Measurements from ENCODE around the gene GGTA1.
"Not testable (repeated sequence)": the region's sequence is repeated elsewhere in the genome, so short reads cannot be mapped to it uniquely, and the experiment has no call there.

Gene GGTA1

GRCh38 chr9:121499427-121500164 is at the start of gene GGTA1:
Gene GGTA1 (minus strand): TSS chr9:121499844. CDS start chr9:121467922, 31,922 bp downstream.
- peak within 1 kb of the TSS; percentile 83 to 85 for H3K4me3 Mint-ChIP-seq
- H3K27ac Mint-ChIP-seq, result peak within 1 kb of the TSS; percentile 54 to 80
- H3K4me1 Mint-ChIP-seq, result peaks cover 31% of the 10 kb centered on the region
- peaks cover 10 to 11% of the 10 kb centered on the region in 2 donors for H3K9me3 Mint-ChIP-seq
- peaks cover 85% of the 10 kb centered on the region for H3K27me3 Mint-ChIP-seq
- DNase-seq, result peak; percentile 20 to 26
- peak; percentile 62 for ATAC-seq

GRCh38 chr9:121548666-121549065 is 49.0 kb upstream of the GGTA1 start:
- no peak overlapping the region for H3K27ac Mint-ChIP-seq
- H3K27me3 Mint-ChIP-seq, result peaks cover 41% of the 10 kb centered on the region
- no peak for ATAC-seq

GRCh38 chr9:121545875-121546423 is 46.3 kb upstream of the GGTA1 start:
- H3K27me3 Mint-ChIP-seq, result peaks cover 41% of the 10 kb centered on the region
- ATAC-seq, result peak; percentile 88
- peaks cover 5% of the 10 kb centered on the region for H3K4me1 Mint-ChIP-seq
- no peak overlapping the region for H3K27ac Mint-ChIP-seq
- DNase-seq, result peak; percentile 69 to 77
- no peaks in the 10 kb centered on the region for H3K9me3 Mint-ChIP-seq
- H3K4me3 Mint-ChIP-seq, result no peak overlapping the region

More at GRCh38 chr9:121548666-121549065, 49.0 kb upstream of the GGTA1 start:
- no peaks in the 10 kb centered on the region for H3K9me3 Mint-ChIP-seq
- no peak for DNase-seq
- peaks cover 14% of the 10 kb centered on the region for H3K4me1 Mint-ChIP-seq
- H3K4me3 Mint-ChIP-seq, result no peak overlapping the region

- no peak overlapping the region for H3K27ac Mint-ChIP-seq
- DNase-seq (no peak), ATAC-seq (no peak)
- H3K4me1 Mint-ChIP-seq, result no peaks in the 10 kb centered on the region
- H3K27me3 Mint-ChIP-seq, result peaks cover 41% of the 10 kb centered on the region
- no peaks in the 10 kb centered on the region for H3K9me3 Mint-ChIP-seq
- no peak overlapping the region for H3K4me3 Mint-ChIP-seq
These were observed 45.7 kb upstream of the GGTA1 start for GRCh38 chr9:121545150-121545874.

- Mint-ChIP-seq H3K4me3 (no peak overlapping the region), H3K27ac (no peak overlapping the region), H3K4me1 (no peaks in the 10 kb centered on the region), H3K9me3 (no peaks in the 10 kb centered on the region), H3K27me3 (peaks cover 27% of the 10 kb centered on the region)
- no peak for DNase-seq
- no peak for ATAC-seq
These were observed 42.4 kb upstream of the GGTA1 start for GRCh38 chr9:121542025-121542424.

GRCh38 chr9:121541256-121541655 is 41.6 kb upstream of the GGTA1 start:
- no peaks in the 10 kb centered on the region for H3K4me1 Mint-ChIP-seq
- H3K27ac Mint-ChIP-seq, result no peak overlapping the region
- H3K27me3 Mint-ChIP-seq, result peaks cover 19% of the 10 kb centered on the region
- H3K4me3 Mint-ChIP-seq, result no peak overlapping the region
- no peaks in the 10 kb centered on the region for H3K9me3 Mint-ChIP-seq
- ATAC-seq (no peak), DNase-seq (no peak)

GRCh38 chr9:121538221-121538620 is 38.6 kb upstream of the GGTA1 start:
- DNase-seq (no peak), ATAC-seq (no peak)
- H3K4me1 Mint-ChIP-seq, result no peaks in the 10 kb centered on the region
- peaks cover 6% of the 10 kb centered on the region for H3K27me3 Mint-ChIP-seq
- H3K27ac Mint-ChIP-seq, result peak overlapping the region in 1 of 2 donors; percentile 69
- H3K9me3 Mint-ChIP-seq, result no peaks in the 10 kb centered on the region
- no peak overlapping the region for H3K4me3 Mint-ChIP-seq

GRCh38 chr9:121537283-121537682 is 37.6 kb upstream of the GGTA1 start:
- peaks cover 6% of the 10 kb centered on the region for H3K27me3 Mint-ChIP-seq
- no peak overlapping the region for H3K27ac Mint-ChIP-seq
- no peaks in the 10 kb centered on the region for H3K4me1 Mint-ChIP-seq
- ATAC-seq (no peak), DNase-seq (no peak)
- H3K4me3 Mint-ChIP-seq, result no peak overlapping the region
- H3K9me3 Mint-ChIP-seq, result no peaks in the 10 kb centered on the region

GRCh38 chr9:121532881-121533280 is 33.2 kb upstream of the GGTA1 start:
- Mint-ChIP-seq H3K27ac (no peak overlapping the region), H3K4me3 (no peak overlapping the region), H3K4me1 (no peaks in the 10 kb centered on the region), H3K27me3 (peaks cover 10% of the 10 kb centered on the region), H3K9me3 (no peaks in the 10 kb centered on the region)
- no peak for ATAC-seq
- no peak for DNase-seq

GRCh38 chr9:121529237-121529987 is 29.8 kb upstream of the GGTA1 start:
- H3K4me1 Mint-ChIP-seq, result no peaks in the 10 kb centered on the region
- H3K9me3 Mint-ChIP-seq, result no peaks in the 10 kb centered on the region
- ATAC-seq, result no peak
- no peak overlapping the region for H3K4me3 Mint-ChIP-seq
- H3K27me3 Mint-ChIP-seq, result peaks cover 18% of the 10 kb centered on the region
- H3K27ac Mint-ChIP-seq, result peak overlapping the region in 1 of 2 donors; percentile 40
- no peak for DNase-seq

- Mint-ChIP-seq H3K27me3 (peaks cover 18% of the 10 kb centered on the region), H3K9me3 (no peaks in the 10 kb centered on the region), H3K4me1 (no peaks in the 10 kb centered on the region), H3K4me3 (no peak overlapping the region), H3K27ac (no peak overlapping the region)
- DNase-seq (no peak), ATAC-seq (no peak)
These were observed 29.0 kb upstream of the GGTA1 start for GRCh38 chr9:121528642-121529041.

GRCh38 chr9:121527371-121527770 is 27.7 kb upstream of the GGTA1 start:
- H3K27ac Mint-ChIP-seq, result no peak overlapping the region

GRCh38 chr9:121519688-121520087 is 20.0 kb upstream of the GGTA1 start:
- not testable (repeated sequence) for DNase-seq, H3K9me3 Mint-ChIP-seq, H3K27ac Mint-ChIP-seq, ATAC-seq, H3K4me1 Mint-ChIP-seq, H3K4me3 Mint-ChIP-seq
- H3K27me3 Mint-ChIP-seq, result peaks cover 27% of the 10 kb centered on the region

More at GRCh38 chr9:121527371-121527770, 27.7 kb upstream of the GGTA1 start:
- peaks cover 0 to 4% of the 10 kb centered on the region in 2 donors for H3K9me3 Mint-ChIP-seq
- H3K4me1 Mint-ChIP-seq, result no peaks in the 10 kb centered on the region
- no peak overlapping the region for H3K4me3 Mint-ChIP-seq
- H3K27me3 Mint-ChIP-seq, result peaks cover 22% of the 10 kb centered on the region
- ATAC-seq (no peak), DNase-seq (no peak)

GRCh38 chr9:121518634-121519033 is 19.0 kb upstream of the GGTA1 start:
- peaks cover 27% of the 10 kb centered on the region for H3K27me3 Mint-ChIP-seq
- H3K9me3 Mint-ChIP-seq, result peaks cover 4 to 7% of the 10 kb centered on the region in 2 donors
- no peaks in the 10 kb centered on the region for H3K4me1 Mint-ChIP-seq
- no peak overlapping the region for H3K4me3 Mint-ChIP-seq
- no peak overlapping the region for H3K27ac Mint-ChIP-seq
- DNase-seq, result no peak
- no peak for ATAC-seq

GRCh38 chr9:121513166-121513565 is 13.5 kb upstream of the GGTA1 start:
- peak overlapping the region in 1 of 2 donors; percentile 29 for H3K27ac Mint-ChIP-seq
- not testable (repeated sequence) for H3K27me3 Mint-ChIP-seq, DNase-seq, ATAC-seq, H3K4me1 Mint-ChIP-seq, H3K4me3 Mint-ChIP-seq, H3K9me3 Mint-ChIP-seq
